IMR-90 (cell line): Measurements from ENCODE around the gene RAB3A. TPM values are rescaled to one million over a fixed set of nuclear protein-coding genes. Genes with fewer than 3 reads are reported as not detected.

Source experiments
- ATAC-seq: fragments of 200-7000 bp; cut with Tn5 transposase; 2 replicates; pipeline ENCODE4 v1.9.1; 2020; ENCODE audit warnings: low read depth, mild to moderate bottlenecking, moderate library complexity
- BruUV-seq: library from RNA; stranded (reverse); fragments of 400-500 nt; replicated peaks from 2 replicates; lab custom pipeline; 2021; lab: Mats Ljungman, UMichigan
- CTCF ChIA-PET: fragments of 300-600 bp; formaldehyde crosslinking; extraction: SDS; loops from one replicate; lab custom pipeline; 2021; ENCODE audit warnings: antibody characterized with exemption; lab: Yijun Ruan, JAX
- POLR2A ChIA-PET: fragments of 300-600 bp; sonication (Branson Sonifier 250); formaldehyde crosslinking; loops from one replicate; lab custom pipeline; 2022; ENCODE audit warnings: antibody characterized with exemption; ENCODE audit not compliant: unreplicated experiment; lab: Charles Lee
- DNase-seq: peaks from one replicate; pipeline ENCODE4 v3.0.0; 2013
- H2AFZ ChIP-seq: replicated peaks from 2 replicates; pipeline ENCODE3; 2013; ENCODE audit warnings: low read length, mild to moderate bottlenecking; ENCODE audit not compliant: poor library complexity
- H2AK5ac ChIP-seq: 2 replicates; pipeline ENCODE4 v1.6.1; 2013; ENCODE audit warnings: low read depth, low read length, inconsistent platforms
- H2AK9ac ChIP-seq: replicated peaks from 2 replicates; pipeline ENCODE3; 2013; ENCODE audit warnings: mild to moderate bottlenecking, low read depth, low read length, moderate library complexity; ENCODE audit not compliant: poor library complexity
- H2BK120ac ChIP-seq: 2 replicates; pipeline ENCODE4 v1.6.1; 2013; ENCODE audit warnings: low read depth, low read length, inconsistent platforms
- H2BK15ac ChIP-seq: 3 replicates; pipeline ENCODE4 v1.6.1; 2013; ENCODE audit warnings: low read depth, low read length, inconsistent platforms
- H2BK20ac ChIP-seq: 2 replicates; pipeline ENCODE4 v1.6.1; 2013; ENCODE audit warnings: low read depth, mild to moderate bottlenecking, inconsistent platforms, low read length, moderate library complexity
- H2BK5ac ChIP-seq: 2 replicates; pipeline ENCODE4 v1.6.1; 2013; ENCODE audit warnings: mild to moderate bottlenecking, low read depth, low read length, inconsistent platforms; ENCODE audit not compliant: poor library complexity, severe bottlenecking
- H3K14ac ChIP-seq: replicated peaks from 2 replicates; pipeline ENCODE4 v1.6.1; 2013; ENCODE audit warnings: low read depth, low read length, inconsistent platforms
- H3K18ac ChIP-seq: 2 replicates; pipeline ENCODE4 v1.6.1; 2013; ENCODE audit warnings: low read depth, low read length, control low read depth
- H3K23ac ChIP-seq: 2 replicates; pipeline ENCODE4 v1.6.1; 2013; ENCODE audit warnings: low read depth, low read length, inconsistent platforms
- H3K27ac ChIP-seq: 2 replicates; pipeline ENCODE4 v1.5.1; 2013; ENCODE audit warnings: mild to moderate bottlenecking, control low read depth, low read length; ENCODE audit not compliant: insufficient read depth
- H3K27me3 ChIP-seq: 2 replicates; pipeline ENCODE4 v1.6.1; 2013; ENCODE audit warnings: low read length; ENCODE audit not compliant: control insufficient read depth, insufficient read depth
- H3K36me3 ChIP-seq: 2 replicates; pipeline ENCODE4 v1.6.1; 2013; ENCODE audit warnings: low read length, mixed read lengths; ENCODE audit not compliant: control insufficient read depth, insufficient read depth
- H3K4ac ChIP-seq: 2 replicates; pipeline ENCODE4 v1.6.1; 2013; ENCODE audit warnings: low read depth, low read length, inconsistent platforms
- H3K4me1 ChIP-seq: 2 replicates; pipeline ENCODE4 v1.6.1; 2013; ENCODE audit warnings: low read length, mixed read lengths; ENCODE audit not compliant: control insufficient read depth, insufficient read depth
- H3K4me2 ChIP-seq: 2 replicates; pipeline ENCODE4 v1.6.1; 2013; ENCODE audit warnings: low read depth, mild to moderate bottlenecking, control low read depth, low read length, moderate library complexity
- H3K4me3 ChIP-seq: 2 replicates; pipeline ENCODE4 v1.5.1; 2013; ENCODE audit warnings: low read depth, mild to moderate bottlenecking, control low read depth, low read length, moderate library complexity; ENCODE audit not compliant: insufficient read depth
- H3K56ac ChIP-seq: 2 replicates; pipeline ENCODE4 v1.6.1; 2013; ENCODE audit warnings: low read length, inconsistent platforms; ENCODE audit not compliant: insufficient read depth; ENCODE audit errors: extremely low read depth
- H3K79me1 ChIP-seq, 2 experiments: 2 replicates each; pipeline ENCODE4 v1.6.1; 2013; ENCODE audit warnings: low read length in 2 of 2, inconsistent platforms in 1 of 2, low read depth in 1 of 2
- H3K9ac ChIP-seq: 2 replicates; pipeline ENCODE4 v1.6.1; 2013; ENCODE audit warnings: low read depth, low read length, control low read depth
- H3K9me1 ChIP-seq: 2 replicates; pipeline ENCODE4 v1.6.1; 2013; ENCODE audit warnings: low read length, inconsistent platforms; ENCODE audit not compliant: insufficient read depth
- H3K9me3 ChIP-seq: 2 replicates; pipeline ENCODE4 v1.6.1; 2013; ENCODE audit warnings: low read length; ENCODE audit not compliant: control insufficient read depth, insufficient read depth
- H4K20me1 ChIP-seq: 2 replicates; pipeline ENCODE4 v1.6.1; 2013; ENCODE audit warnings: low read length, inconsistent platforms; ENCODE audit not compliant: insufficient read depth
- H4K5ac ChIP-seq: 2 replicates; pipeline ENCODE4 v1.6.1; 2013; ENCODE audit warnings: mild to moderate bottlenecking, low read depth, low read length, control low read depth
- H4K8ac ChIP-seq, 2 experiments: 2 replicates each; pipeline ENCODE4 v1.6.1; 2013; ENCODE audit warnings: low read depth in 2 of 2, low read length in 2 of 2, control low read depth in 1 of 2, inconsistent platforms in 1 of 2
- H4K91ac ChIP-seq: 2 replicates; pipeline ENCODE4 v1.6.1; 2013; ENCODE audit warnings: low read depth, low read length, inconsistent platforms; ENCODE audit not compliant: insufficient read depth
- FOS ChIP-seq: fragments of 150-350 bp; IDR thresholded peaks from 2 replicates; pipeline ENCODE4 v1.6.1; 2016; ENCODE audit warnings: low read depth, low read length
- RAD21 ChIP-seq: IDR thresholded peaks from 2 replicates; pipeline ENCODE4 v1.6.1; 2012; ENCODE audit warnings: low read length, improper control_type of control experiment
- WGBS, 2 experiments: methylation state at CpG; one replicate each; pipeline versions ENCODE4 v1.1.5 to v1.1.7; 2013; ENCODE audit warnings: missing lambda C conversion rate in 2 of 2; ENCODE audit not compliant: insufficient read length in 1 of 2; ENCODE audit errors: extremely low coverage in 2 of 2; 5-methylcytosine and 5-hydroxymethylcytosine counted together
- dilution Hi-C: fragments of 300-500 bp; cut with HindIII; formaldehyde crosslinking; loops from one replicate; pipeline ENCODE4 v1.14.3; 2018; ENCODE audit warnings: low sequenced_read_pairs; ENCODE audit not compliant: unreplicated experiment
- in situ Hi-C: fragments of 300-500 bp; cut with MboI; formaldehyde crosslinking; loops from 3 replicates; pipeline ENCODE4 v1.14.3; 2019; ENCODE audit warnings: low sequenced_read_pairs, inconsistent platforms, mixed read lengths
- intact Hi-C: fragments of 100-400 bp; cut with micrococcal nuclease; formaldehyde crosslinking; loops from 2 replicates; pipeline ENCODE4 v1.10.0; 2022
- polyA plus RNA-seq, 3 experiments: library from polyadenylated mRNA; depleted of rRNA; stranded (reverse); fragments of >200 nt; gene quantifications; 2 replicates each; pipeline ENCODE4 v1.2.3, GENCODE V29; 2012; ENCODE audit warnings: low replicate concordance in 1 of 3
- total RNA-seq: library from RNA; depleted of rRNA; stranded (reverse); fragments of >200 nt; gene quantifications from 2 replicates; pipeline ENCODE4 v1.2.3, GENCODE V29; 2012
- TF ChIP-seq, protein P1 (sequence below): fragments of 150-350 bp; IDR thresholded peaks from 2 replicates; pipeline ENCODE4 v1.6.1; 2016; ENCODE audit warnings: low read depth, mild to moderate bottlenecking, low read length, moderate library complexity, borderline replicate concordance

The RAB3A gene
- total and polyA plus RNA-seq, 2 of the 4 experiments (the other 2 are of a cell fraction), result 3.0 to 13.6 TPM

DNA sequence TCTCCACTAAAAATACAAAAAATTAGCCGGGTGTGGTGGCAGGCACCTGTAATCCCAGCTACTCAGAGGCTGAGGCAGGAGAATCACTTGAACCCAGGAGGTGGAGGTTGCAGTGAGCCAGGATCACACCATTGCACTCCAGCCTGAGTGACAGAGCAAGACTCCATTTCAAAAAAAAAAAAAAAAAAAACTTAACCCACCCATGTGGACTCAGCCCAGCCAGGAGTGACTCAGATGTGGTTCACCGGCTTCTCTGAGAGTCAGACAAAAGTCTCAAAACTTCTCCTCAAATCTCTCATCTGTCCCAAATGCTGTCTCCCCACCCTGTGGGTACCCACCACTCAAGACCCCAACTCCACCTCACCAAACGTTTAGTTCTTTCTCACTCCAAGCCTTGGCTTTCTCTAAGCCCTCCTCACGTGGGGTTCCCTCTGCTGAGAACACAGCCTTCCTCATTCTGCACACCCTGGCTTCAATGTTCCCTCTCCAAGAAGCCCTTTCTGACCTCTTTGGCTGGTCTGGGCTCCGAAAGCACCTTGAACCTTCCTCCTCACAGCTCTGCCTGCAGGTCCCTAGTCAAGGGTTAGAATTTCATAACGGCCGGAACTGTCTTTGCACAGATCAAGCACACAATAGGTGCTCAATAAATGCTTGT lies 11.1 kb upstream of the RAB3A start:
- ATAC-seq (peak; percentile 74), DNase-seq (peak; percentile 67)
- H3K79me1 ChIP-seq, result no peaks in the 10 kb centered on the region
- no peak overlapping the region for H2AK9ac ChIP-seq
- H4K20me1 ChIP-seq, result no peaks in the 10 kb centered on the region
- H2AK5ac ChIP-seq, result 0 out of 2 replicates have a peak overlapping the region, but pooled peaks have one; percentile 41
- CTCF ChIA-PET, result no interaction called here
- no peak overlapping the region for H3K4me3 ChIP-seq
- no peak overlapping the region for H3K18ac ChIP-seq
- POLR2A ChIA-PET, result no interaction called here
- TF ChIP-seq, protein P1, sequence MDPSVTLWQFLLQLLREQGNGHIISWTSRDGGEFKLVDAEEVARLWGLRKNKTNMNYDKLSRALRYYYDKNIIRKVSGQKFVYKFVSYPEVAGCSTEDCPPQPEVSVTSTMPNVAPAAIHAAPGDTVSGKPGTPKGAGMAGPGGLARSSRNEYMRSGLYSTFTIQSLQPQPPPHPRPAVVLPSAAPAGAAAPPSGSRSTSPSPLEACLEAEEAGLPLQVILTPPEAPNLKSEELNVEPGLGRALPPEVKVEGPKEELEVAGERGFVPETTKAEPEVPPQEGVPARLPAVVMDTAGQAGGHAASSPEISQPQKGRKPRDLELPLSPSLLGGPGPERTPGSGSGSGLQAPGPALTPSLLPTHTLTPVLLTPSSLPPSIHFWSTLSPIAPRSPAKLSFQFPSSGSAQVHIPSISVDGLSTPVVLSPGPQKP, result no peak
- TF ChIP-seq RAD21, result no peak
- peak; percentile 51; the same call in 1 of the 2 replicates for TF ChIP-seq FOS
- WGBS, 2 experiments, result 20% methylated on average over 2 of the region's 7 CpGs; no CpG with 5 or more reads in 1 of the 2 experiments
- H3K36me3 ChIP-seq, result no peaks in the 10 kb centered on the region; the same call in 1 of the 2 replicates
- H4K8ac ChIP-seq, result no peak overlapping the region; a peak in 1 of 4 replicates
- peak overlapping the region; percentile 67 for H2AFZ ChIP-seq
- no peak overlapping the region for H3K27ac ChIP-seq
- H2BK20ac ChIP-seq, result peak overlapping the region; percentile 77; the same call in 1 of the 2 replicates
- intact Hi-C loops, result no loop called here
- peak overlapping the region; percentile 63; the same call in 1 of the 2 replicates for H3K9ac ChIP-seq
- 0 out of 2 replicates have a peak overlapping the region, but pooled peaks have one; percentile 64 for H3K14ac ChIP-seq
- no peak overlapping the region for H4K5ac ChIP-seq
- H3K4me2 ChIP-seq, result no peak overlapping the region
- H3K9me3 ChIP-seq, result no peaks in the 10 kb centered on the region
- peak overlapping the region; percentile 44; the same call in 1 of the 2 replicates for H2BK120ac ChIP-seq
- dilution Hi-C loops, result no loop called here
- H3K4ac ChIP-seq, result peak overlapping the region; percentile 34; the same call in 1 of the 2 replicates
- no peak overlapping the region for H3K56ac ChIP-seq
- in situ Hi-C loops, result no loop called here
- no peaks in the 10 kb centered on the region for H3K27me3 ChIP-seq
- peak overlapping the region; percentile 25 for H2BK5ac ChIP-seq
- peaks cover 5% of the 10 kb centered on the region for H3K4me1 ChIP-seq
- H4K91ac ChIP-seq, result no peak overlapping the region
- H3K9me1 ChIP-seq, result peaks cover 2% of the 10 kb centered on the region; the same call in 1 of the 2 replicates
- H3K23ac ChIP-seq, result no peak overlapping the region; the same call in 1 of the 2 replicates
- no TSS peak for BruUV-seq
- no peak overlapping the region for H2BK15ac ChIP-seq
